T1000 (cell line): ENCODE measurements around the gene EVA1C.

Source experiments
- DNase-seq: peaks from one replicate; lab custom pipeline; 2025; ENCODE audit warnings: mixed read lengths; lab: John Stamatoyannopoulos, UW

The EVA1C gene

GRCh38 chr21:32562426-32562825 is 149.9 kb downstream of the EVA1C start:
- DNase-seq, result no peak

GRCh38 chr21:32562915-32563314 is 150.4 kb downstream of the EVA1C start:
- DNase-seq, result no peak
